Measurements from ENCODE around the gene PROSER2.

GRCh38 chr10:11819027-11819426 is 4.1 kb upstream of the PROSER2 start:
- TF ChIP-seq, protein P1, sequence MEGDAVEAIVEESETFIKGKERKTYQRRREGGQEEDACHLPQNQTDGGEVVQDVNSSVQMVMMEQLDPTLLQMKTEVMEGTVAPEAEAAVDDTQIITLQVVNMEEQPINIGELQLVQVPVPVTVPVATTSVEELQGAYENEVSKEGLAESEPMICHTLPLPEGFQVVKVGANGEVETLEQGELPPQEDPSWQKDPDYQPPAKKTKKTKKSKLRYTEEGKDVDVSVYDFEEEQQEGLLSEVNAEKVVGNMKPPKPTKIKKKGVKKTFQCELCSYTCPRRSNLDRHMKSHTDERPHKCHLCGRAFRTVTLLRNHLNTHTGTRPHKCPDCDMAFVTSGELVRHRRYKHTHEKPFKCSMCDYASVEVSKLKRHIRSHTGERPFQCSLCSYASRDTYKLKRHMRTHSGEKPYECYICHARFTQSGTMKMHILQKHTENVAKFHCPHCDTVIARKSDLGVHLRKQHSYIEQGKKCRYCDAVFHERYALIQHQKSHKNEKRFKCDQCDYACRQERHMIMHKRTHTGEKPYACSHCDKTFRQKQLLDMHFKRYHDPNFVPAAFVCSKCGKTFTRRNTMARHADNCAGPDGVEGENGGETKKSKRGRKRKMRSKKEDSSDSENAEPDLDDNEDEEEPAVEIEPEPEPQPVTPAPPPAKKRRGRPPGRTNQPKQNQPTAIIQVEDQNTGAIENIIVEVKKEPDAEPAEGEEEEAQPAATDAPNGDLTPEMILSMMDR (CRISPR knock-in tag; IDR thresholded peaks at IDR 0.05), result no peak
- TF ChIP-seq POLR2A (IDR thresholded peaks at IDR 0.05; ENCODE audit: insufficient read depth in 1 of 2, low read depth in 2 of 2, low read length in 2 of 2), result no peak
- TF ChIP-seq FOXJ3 (CRISPR knock-in tag; IDR thresholded peaks at IDR 0.05; ENCODE audit: borderline replicate concordance), result no peak
- TF ChIP-seq PAF1 (CRISPR knock-in tag; IDR thresholded peaks at IDR 0.05), result no peak
- no peak for TF ChIP-seq RNF2 (conservative IDR thresholded peaks at IDR 0.05; ENCODE audit: low read depth)
- TF ChIP-seq RXRB (CRISPR knock-in tag; IDR thresholded peaks at IDR 0.05; ENCODE audit: borderline replicate concordance), result no peak
- TF ChIP-seq SIX4 (CRISPR knock-in tag; IDR thresholded peaks at IDR 0.05), result no peak
- TF ChIP-seq ZNF30 (CRISPR knock-in tag; IDR thresholded peaks at IDR 0.05), result no peak
- no peak for TF ChIP-seq NFYB (CRISPR knock-in tag; IDR thresholded peaks at IDR 0.05)
- TF ChIP-seq CREB1 (IDR thresholded peaks at IDR 0.05), result no peak
- no peak for TF ChIP-seq CREB1 (CRISPR knock-in tag; IDR thresholded peaks at IDR 0.05)

Measured in HepG2 (cell line).